IPS-15b (cell line): Measurements from ENCODE around the gene PAQR5.

ENCODE experiments used
- H3K27me3 ChIP-seq: one replicate; pipeline ENCODE4 v1.6.1; 2013; ENCODE audit warnings: low read length; ENCODE audit not compliant: control insufficient read depth, insufficient read depth
- H3K36me3 ChIP-seq: one replicate; pipeline ENCODE4 v1.6.1; 2013; ENCODE audit warnings: low read length; ENCODE audit not compliant: control insufficient read depth, insufficient read depth
- H3K4me1 ChIP-seq: one replicate; pipeline ENCODE4 v1.6.1; 2013; ENCODE audit warnings: mild to moderate bottlenecking, low read length; ENCODE audit not compliant: control insufficient read depth, insufficient read depth
- H3K4me3 ChIP-seq: one replicate; pipeline ENCODE4 v1.5.1; 2013; ENCODE audit warnings: low read depth, low read length
- H3K9ac ChIP-seq: one replicate; pipeline ENCODE4 v1.6.1; 2013; ENCODE audit warnings: low read depth, mild to moderate bottlenecking, low read length
- H3K9me3 ChIP-seq: one replicate; pipeline ENCODE4 v1.6.1; 2013; ENCODE audit warnings: mild to moderate bottlenecking, low read length; ENCODE audit not compliant: control insufficient read depth, insufficient read depth

PAQR5 gene

DNA sequence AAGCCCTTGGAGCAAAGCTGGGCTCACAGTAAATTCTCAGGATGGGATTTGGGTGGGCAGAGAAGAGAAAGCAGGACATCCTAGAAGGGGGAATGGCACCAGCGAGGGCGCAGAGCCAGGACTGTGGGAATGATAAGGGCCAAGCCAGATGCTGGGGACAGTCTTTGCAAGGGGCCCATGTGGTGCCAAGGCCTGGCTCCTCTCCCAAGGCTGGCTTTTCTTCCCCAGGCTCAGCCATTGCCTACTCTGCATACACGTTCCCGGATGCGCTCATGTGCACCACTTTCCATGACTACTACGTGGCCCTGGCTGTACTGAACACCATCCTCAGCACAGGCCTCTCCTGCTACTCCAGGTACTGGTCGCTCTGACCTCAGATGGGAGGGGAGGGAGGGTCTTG is 90.7 kb downstream of the PAQR5 start:
- H3K9ac ChIP-seq = no peak overlapping the region
- H3K9me3 ChIP-seq = no peaks in the 10 kb centered on the region
- no peaks in the 10 kb centered on the region for H3K27me3 ChIP-seq
- H3K4me3 ChIP-seq = no peak overlapping the region
- no peaks in the 10 kb centered on the region for H3K36me3 ChIP-seq
- peaks cover 2% of the 10 kb centered on the region for H3K4me1 ChIP-seq

DNA sequence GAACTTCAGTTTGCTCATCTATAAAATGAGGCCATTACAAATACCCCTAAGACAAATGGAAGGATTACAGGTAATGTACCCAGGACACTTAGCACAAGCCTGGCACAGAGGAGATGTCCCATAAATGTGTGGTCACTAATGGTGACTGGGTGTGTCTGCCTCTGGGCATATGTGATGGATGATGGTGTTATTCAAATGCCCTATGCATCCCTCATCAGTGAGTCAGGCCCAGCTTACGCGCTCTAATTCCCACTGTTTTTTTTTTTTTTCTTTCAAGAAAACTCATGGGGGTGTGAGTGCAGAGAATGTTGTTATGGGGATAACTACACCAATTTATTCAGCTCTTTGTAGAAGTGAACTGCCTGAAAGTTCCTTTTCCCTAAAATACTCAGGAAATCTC is 91.9 kb downstream of the PAQR5 start:
- Histone ChIP-seq H3K36me3 (no peaks in the 10 kb centered on the region), H3K4me1 (peaks cover 5% of the 10 kb centered on the region), H3K9ac (no peak overlapping the region), H3K4me3 (no peak overlapping the region), H3K9me3 (no peaks in the 10 kb centered on the region), H3K27me3 (no peaks in the 10 kb centered on the region)

DNA sequence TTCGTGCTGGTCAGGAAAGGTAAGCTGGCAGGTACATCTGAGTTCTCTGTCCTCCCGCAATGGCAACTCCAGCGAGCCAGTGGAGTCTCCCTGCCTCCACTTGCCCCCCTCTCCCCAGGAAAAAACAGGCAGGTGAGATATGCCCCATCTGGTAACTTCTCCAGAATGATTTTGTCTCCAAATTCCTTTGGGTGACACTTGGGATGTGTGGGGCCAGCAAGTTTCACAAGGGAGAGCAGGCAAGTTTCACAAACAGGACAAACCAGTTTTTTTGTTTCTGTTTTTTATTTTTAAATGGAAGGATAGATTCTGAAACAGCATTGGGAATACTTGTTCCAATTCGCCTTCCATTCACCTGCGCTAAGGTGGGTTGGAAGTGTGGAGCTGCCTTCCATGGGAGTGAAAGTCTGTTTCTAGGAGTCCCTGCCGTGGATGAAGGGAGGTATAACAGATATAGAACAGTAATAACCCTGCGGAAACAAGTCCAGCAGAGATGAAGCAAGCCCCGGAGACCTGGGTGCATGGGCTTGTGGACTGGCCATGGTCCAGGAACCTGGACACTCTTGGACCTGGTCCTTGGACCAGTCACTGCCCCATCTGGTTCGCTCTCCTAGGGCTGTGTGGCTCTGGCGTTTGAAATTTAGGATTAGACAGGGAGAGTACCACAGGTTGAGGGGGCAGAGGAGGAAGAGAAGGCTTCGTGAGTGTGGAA is 92.5 kb downstream of the PAQR5 start:
- no peak overlapping the region for H3K9ac ChIP-seq
- H3K9me3 ChIP-seq = no peaks in the 10 kb centered on the region
- peaks cover under 1% of the 10 kb centered on the region for H3K36me3 ChIP-seq
- H3K4me1 ChIP-seq = peaks cover 5% of the 10 kb centered on the region
- H3K4me3 ChIP-seq = no peak overlapping the region
- H3K27me3 ChIP-seq = no peaks in the 10 kb centered on the region

DNA sequence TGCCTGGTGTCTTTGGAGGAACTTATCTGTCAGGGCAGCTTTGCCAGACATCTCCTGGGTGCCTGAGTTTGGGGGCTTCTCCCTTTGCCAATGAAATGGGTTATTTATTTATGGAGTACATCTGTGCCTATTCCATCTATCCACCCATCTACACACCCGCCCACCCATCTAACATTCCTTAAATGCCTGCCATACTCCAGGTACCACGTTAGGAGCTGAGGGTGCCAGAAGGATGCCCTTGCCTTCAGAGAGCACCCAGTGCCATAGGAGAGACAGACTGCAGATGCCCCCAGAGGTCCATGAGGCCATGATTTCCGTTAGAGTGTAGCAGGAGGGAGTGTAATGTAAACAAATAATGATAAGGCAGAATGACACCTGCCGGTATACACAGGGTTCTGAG is 93.6 kb downstream of the PAQR5 start:
- no peak overlapping the region for H3K9ac ChIP-seq
- no peaks in the 10 kb centered on the region for H3K9me3 ChIP-seq
- H3K4me1 ChIP-seq = peaks cover 5% of the 10 kb centered on the region
- H3K27me3 ChIP-seq = no peaks in the 10 kb centered on the region
- H3K4me3 ChIP-seq = no peak overlapping the region
- peaks cover 4% of the 10 kb centered on the region for H3K36me3 ChIP-seq

DNA sequence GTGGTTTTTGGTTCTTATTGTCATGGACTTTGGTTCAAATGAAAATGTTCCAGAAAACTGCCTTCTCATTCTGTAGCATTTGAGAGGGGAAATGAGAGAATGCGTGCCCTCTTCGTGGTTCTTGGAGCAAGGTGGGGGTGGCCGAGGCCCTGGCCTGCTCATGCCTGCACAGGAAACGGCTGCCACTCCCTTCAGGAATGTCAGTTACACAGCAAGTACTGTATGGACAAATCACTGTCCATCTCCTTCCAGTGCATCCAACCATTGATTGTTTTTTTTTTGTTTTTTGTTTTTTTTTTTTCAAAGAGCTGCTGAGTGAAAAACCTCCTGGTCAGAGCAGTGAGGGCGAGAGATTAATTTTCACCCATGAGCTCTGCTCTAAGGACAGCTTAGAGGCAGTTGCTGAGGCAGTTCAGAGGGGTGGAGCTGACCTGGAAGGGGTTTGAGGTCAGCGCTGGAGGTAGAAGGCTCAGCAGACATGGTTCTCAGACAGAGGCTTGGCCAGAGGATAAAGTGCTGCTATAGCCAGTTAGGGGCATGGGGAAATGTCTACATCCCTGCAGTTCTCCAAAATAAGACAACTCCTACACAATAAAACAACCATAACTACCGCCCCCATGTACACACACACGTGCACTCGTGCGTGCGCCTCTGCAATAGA is 95.2 kb downstream of the PAQR5 start:
- Histone ChIP-seq H3K9me3 (no peaks in the 10 kb centered on the region), H3K4me3 (peak overlapping the region; percentile 0), H3K9ac (no peak overlapping the region), H3K27me3 (no peaks in the 10 kb centered on the region), H3K36me3 (peaks cover 4% of the 10 kb centered on the region), H3K4me1 (peaks cover 5% of the 10 kb centered on the region)

DNA sequence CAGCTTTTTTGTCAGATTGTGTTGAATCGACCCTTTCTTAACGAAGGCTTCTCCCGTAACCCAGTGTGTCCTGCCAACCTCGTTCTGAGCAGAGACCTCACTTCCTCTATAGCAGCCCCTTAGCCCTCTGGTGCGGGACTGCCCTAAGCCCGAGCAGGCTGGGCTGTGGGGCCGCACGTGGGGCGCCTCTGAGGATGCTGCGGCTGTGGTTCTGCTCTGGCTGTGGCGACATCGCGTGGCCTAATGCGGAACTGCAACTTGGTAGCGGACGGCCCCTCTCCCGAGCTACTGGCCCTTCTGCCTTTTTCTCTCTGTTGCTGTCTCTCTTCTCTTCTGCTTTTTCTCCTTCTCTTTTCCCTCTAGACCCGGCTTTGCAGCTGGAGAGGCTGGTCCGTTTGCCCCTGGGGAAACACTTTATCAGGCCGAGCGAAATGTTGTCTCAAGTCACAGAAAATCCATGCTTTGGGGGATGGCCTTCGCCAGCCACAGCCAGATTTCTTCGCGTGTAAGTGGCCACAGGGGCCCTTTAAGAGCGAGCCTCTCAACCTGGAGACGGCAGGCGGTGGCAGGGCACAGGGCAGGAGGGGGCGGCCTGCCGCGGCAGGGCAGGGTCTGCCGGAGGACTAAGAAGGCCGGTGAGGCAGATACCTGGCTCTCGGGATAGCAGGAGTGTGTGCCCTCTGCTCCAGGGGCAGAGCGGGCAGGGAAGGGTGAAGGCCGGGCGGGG is 96.0 kb downstream of the PAQR5 start:
- Histone ChIP-seq H3K4me1 (peaks cover 5% of the 10 kb centered on the region), H3K27me3 (no peaks in the 10 kb centered on the region), H3K4me3 (peak overlapping the region; percentile 0), H3K9ac (no peak overlapping the region), H3K36me3 (peaks cover 4% of the 10 kb centered on the region), H3K9me3 (no peaks in the 10 kb centered on the region)

DNA sequence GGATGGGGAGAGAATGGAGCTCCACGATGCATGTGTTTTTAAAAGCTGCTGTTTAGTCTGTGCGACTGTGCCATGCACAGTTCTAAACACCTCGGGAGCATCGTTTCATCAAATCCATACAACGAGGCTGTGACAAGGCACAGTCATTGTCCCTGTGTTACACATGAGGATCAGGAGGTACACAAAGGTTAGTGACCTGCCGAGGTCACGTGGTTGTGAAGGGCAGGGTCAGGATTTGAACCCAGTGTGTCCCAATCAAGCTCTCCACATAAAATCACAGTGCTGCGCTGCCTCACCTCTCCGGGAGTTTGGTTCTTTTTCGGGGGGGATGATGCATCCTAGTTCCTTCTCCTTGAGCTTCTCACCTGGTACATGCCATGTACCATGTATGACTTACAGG is 96.7 kb downstream of the PAQR5 start:
- Histone ChIP-seq H3K9ac (no peak overlapping the region), H3K4me3 (no peak overlapping the region), H3K36me3 (peaks cover 4% of the 10 kb centered on the region), H3K27me3 (no peaks in the 10 kb centered on the region), H3K4me1 (peaks cover 5% of the 10 kb centered on the region), H3K9me3 (no peaks in the 10 kb centered on the region)

DNA sequence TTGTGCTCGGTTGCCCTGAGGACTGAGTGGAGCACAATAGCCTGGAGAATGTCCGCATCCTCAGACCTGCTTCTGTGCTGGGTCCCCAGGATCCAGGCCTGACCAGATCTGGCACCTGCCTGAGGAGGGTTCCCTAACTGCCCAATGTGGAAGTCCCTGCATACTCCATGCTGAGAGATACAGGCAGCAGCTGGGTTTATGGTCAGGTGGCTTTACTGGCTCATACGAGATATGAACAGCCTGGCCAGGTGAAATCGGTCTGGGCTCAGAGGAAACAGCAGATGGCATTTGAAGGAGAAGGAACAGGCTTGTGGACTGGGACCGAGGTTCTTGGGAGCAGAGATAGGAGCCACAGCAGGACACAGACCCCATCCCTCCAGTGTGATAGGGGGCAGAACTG is 97.3 kb downstream of the PAQR5 start:
- Histone ChIP-seq H3K4me1 (peaks cover 5% of the 10 kb centered on the region), H3K27me3 (no peaks in the 10 kb centered on the region), H3K9me3 (no peaks in the 10 kb centered on the region), H3K36me3 (peaks cover 4% of the 10 kb centered on the region), H3K4me3 (no peak overlapping the region), H3K9ac (no peak overlapping the region)

DNA sequence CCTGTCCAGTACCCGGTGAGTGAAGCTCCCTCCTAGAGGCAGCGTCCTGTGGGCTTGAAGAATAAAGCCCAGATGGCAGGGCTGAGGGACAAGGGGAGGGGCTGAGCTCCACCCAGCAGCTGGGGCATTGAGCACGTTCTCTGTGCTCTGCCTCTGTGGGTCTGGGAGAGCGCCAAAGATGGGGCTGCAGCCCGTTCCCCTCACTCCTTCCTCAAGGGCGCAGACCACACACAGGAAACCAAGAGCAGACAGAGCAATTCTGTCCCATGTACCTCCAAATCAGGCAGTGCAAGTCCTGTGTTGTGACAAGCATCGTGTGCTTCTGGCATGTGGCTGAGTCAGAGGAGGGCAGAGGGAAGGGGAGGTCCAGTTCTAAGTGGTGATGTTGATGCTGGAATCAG is 99.8 kb downstream of the PAQR5 start:
- H3K4me1 ChIP-seq = peaks cover 5% of the 10 kb centered on the region

DNA sequence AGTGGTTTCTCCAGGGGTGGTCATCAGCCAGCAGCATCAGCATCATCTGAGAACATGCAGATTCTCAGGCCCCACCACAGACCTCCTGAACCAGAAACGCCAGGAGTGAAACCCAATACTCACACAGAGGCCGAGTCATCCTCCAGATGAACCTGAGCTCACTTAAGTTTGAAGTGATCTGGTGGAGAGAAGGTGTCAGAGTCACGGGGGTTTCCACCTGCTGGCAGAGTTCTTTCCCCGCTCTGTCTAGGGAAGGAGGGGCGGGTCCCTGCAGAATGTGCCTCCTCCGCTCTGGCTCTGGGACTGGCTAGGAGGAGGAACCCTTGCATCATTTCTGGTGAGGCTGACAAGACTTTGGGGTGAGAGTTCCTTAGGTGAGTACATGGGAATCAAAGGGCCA is 102.1 kb downstream of the PAQR5 start:
- H3K27me3 ChIP-seq = no peaks in the 10 kb centered on the region
- peaks cover 4% of the 10 kb centered on the region for H3K36me3 ChIP-seq
- no peaks in the 10 kb centered on the region for H3K4me1 ChIP-seq
- H3K9ac ChIP-seq = no peak overlapping the region
- H3K9me3 ChIP-seq = no peaks in the 10 kb centered on the region
- H3K4me3 ChIP-seq = no peak overlapping the region

More for the DNA sequence above, 99.8 kb downstream of the PAQR5 start:
- peaks cover 4% of the 10 kb centered on the region for H3K36me3 ChIP-seq
- H3K4me3 ChIP-seq = no peak overlapping the region
- H3K9me3 ChIP-seq = no peaks in the 10 kb centered on the region
- no peaks in the 10 kb centered on the region for H3K27me3 ChIP-seq
- H3K9ac ChIP-seq = no peak overlapping the region

DNA sequence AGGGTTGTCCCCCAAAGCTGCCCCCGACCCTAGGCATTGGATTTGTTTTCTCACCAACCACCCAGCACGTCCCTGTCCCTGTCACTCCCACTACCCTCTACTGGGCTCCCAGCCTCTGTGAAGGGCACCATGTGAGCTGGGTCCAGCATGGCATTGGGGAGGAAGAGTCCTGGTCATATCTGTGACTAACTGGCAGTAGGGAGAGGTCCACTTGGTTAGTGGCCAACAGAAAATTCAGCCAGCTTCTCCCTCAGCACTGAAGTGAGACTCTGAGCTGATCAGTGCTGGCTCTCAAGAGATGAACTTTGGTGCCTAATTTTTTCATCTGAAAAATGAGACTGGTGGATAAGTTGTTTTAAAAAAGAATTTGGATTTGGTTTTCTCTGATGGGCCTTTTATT is 104.1 kb downstream of the PAQR5 start:
- Histone ChIP-seq H3K4me1 (no peaks in the 10 kb centered on the region), H3K27me3 (no peaks in the 10 kb centered on the region), H3K9ac (no peak overlapping the region), H3K4me3 (no peak overlapping the region), H3K36me3 (no peaks in the 10 kb centered on the region), H3K9me3 (no peaks in the 10 kb centered on the region)

DNA sequence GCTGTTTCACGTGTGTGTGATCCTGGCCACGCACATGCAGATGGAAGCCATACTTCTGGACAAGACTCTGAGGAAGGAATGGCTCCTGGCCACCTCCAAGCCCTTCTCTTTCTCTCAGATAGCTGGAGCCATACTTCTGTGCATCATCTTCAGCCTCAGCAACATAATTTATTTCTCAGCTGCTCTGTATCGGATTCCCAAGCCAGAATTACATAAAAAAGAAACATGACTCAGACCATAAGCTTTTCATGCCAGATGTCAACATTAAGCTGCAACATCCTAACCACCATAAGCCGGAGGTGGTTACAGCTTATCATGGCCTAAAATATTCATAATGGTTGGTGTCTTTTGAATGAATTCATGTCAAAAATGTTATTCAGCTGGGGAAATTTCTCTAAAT is 104.9 kb downstream of the PAQR5 start:
- Histone ChIP-seq H3K27me3 (no peaks in the 10 kb centered on the region), H3K36me3 (no peaks in the 10 kb centered on the region), H3K4me1 (no peaks in the 10 kb centered on the region), H3K4me3 (no peak overlapping the region), H3K9me3 (no peaks in the 10 kb centered on the region), H3K9ac (no peak overlapping the region)
